Trophoblast cell (in vitro differentiated cells and primary cell): ENCODE data around the gene ENAH.

Experiments
- DNase-seq, 2 donors: peaks; one replicate each; pipeline ENCODE4 v3.0.0-alpha.2; 2016
- H2AFZ ChIP-seq: 2 replicates; pipeline ENCODE4 v1.6.1; 2013; ENCODE audit warnings: low read length, moderate library complexity, mild to moderate bottlenecking; ENCODE audit not compliant: insufficient read depth, poor library complexity
- H2AK5ac ChIP-seq: 2 replicates; pipeline ENCODE4 v1.6.1; 2013; ENCODE audit warnings: mild to moderate bottlenecking, low read length
- H2BK120ac ChIP-seq: 2 replicates; pipeline ENCODE4 v1.6.1; 2013; ENCODE audit warnings: low read length, mild to moderate bottlenecking, moderate library complexity; ENCODE audit not compliant: insufficient read depth, poor library complexity
- H2BK12ac ChIP-seq: 2 replicates; pipeline ENCODE4 v1.6.1; 2013; ENCODE audit warnings: mild to moderate bottlenecking, low read length, moderate library complexity
- H2BK5ac ChIP-seq: 2 replicates; pipeline ENCODE4 v1.6.1; 2013; ENCODE audit warnings: low read length, low read depth, moderate library complexity, mild to moderate bottlenecking; ENCODE audit not compliant: poor library complexity
- H3K14ac ChIP-seq: 2 replicates; pipeline ENCODE4 v1.6.1; 2013; ENCODE audit warnings: mild to moderate bottlenecking, low read length
- H3K18ac ChIP-seq: 2 replicates; pipeline ENCODE4 v1.6.1; 2013; ENCODE audit warnings: mild to moderate bottlenecking, low read length
- H3K23ac ChIP-seq: 2 replicates; pipeline ENCODE4 v1.6.1; 2013; ENCODE audit warnings: low read length
- H3K27ac ChIP-seq: 2 replicates; pipeline ENCODE4 v1.5.1; 2013; ENCODE audit warnings: low read depth, mild to moderate bottlenecking, inconsistent platforms, low read length, moderate library complexity
- H3K27me3 ChIP-seq: 2 replicates; pipeline ENCODE4 v1.6.1; 2013; ENCODE audit warnings: inconsistent platforms, mild to moderate bottlenecking, low read length, moderate library complexity; ENCODE audit not compliant: insufficient read depth
- H3K36me3 ChIP-seq, 2 experiments: 1 replicate in 1 of 2; 2 replicates in 1 of 2; pipeline ENCODE4 v1.6.1; 2013; ENCODE audit warnings: low read length in 2 of 2, mild to moderate bottlenecking in 2 of 2, moderate library complexity in 1 of 2; ENCODE audit not compliant: insufficient read depth in 2 of 2, control insufficient read depth in 1 of 2
- H3K4ac ChIP-seq: 2 replicates; pipeline ENCODE4 v1.6.1; 2013; ENCODE audit warnings: low read depth, mild to moderate bottlenecking, low read length, moderate library complexity
- H3K4me1 ChIP-seq, 2 experiments: 1 replicate in 1 of 2; 2 replicates in 1 of 2; pipeline ENCODE4 v1.6.1; 2013; ENCODE audit warnings: low read length in 2 of 2, mild to moderate bottlenecking in 2 of 2, moderate library complexity in 1 of 2; ENCODE audit not compliant: insufficient read depth in 2 of 2, control insufficient read depth in 1 of 2
- H3K4me2 ChIP-seq: 2 replicates; pipeline ENCODE4 v1.6.1; 2013; ENCODE audit warnings: inconsistent platforms, mild to moderate bottlenecking, low read length, moderate library complexity
- H3K4me3 ChIP-seq: 2 replicates; pipeline ENCODE4 v1.5.1; 2013; ENCODE audit warnings: mild to moderate bottlenecking, low read depth, low read length, inconsistent platforms
- H3K79me1 ChIP-seq: one replicate; pipeline ENCODE4 v1.6.1; 2013; ENCODE audit warnings: low read length
- H3K79me2 ChIP-seq: 2 replicates; pipeline ENCODE4 v1.6.1; 2013; ENCODE audit warnings: low read length, mild to moderate bottlenecking; ENCODE audit not compliant: control insufficient read depth, insufficient read depth, poor library complexity
- H3K9ac ChIP-seq: 2 replicates; pipeline ENCODE4 v1.6.1; 2013; ENCODE audit warnings: mild to moderate bottlenecking, low read length
- H3K9me3 ChIP-seq: 2 replicates; pipeline ENCODE4 v1.6.1; 2013; ENCODE audit warnings: low read depth, mild to moderate bottlenecking, control low read depth, inconsistent platforms, low read length; ENCODE audit not compliant: insufficient read depth
- H4K12ac ChIP-seq: 2 replicates; pipeline ENCODE4 v1.6.1; 2013; ENCODE audit warnings: low read depth, mild to moderate bottlenecking, low read length, moderate library complexity
- H4K8ac ChIP-seq: 2 replicates; pipeline ENCODE4 v1.6.1; 2013; ENCODE audit warnings: low read depth, mild to moderate bottlenecking, low read length, moderate library complexity
- H4K91ac ChIP-seq: one replicate; pipeline ENCODE4 v1.6.1; 2013; ENCODE audit warnings: low read depth, mild to moderate bottlenecking, low read length, moderate library complexity
- WGBS: extraction: QIAGEN DNeasy Blood & Tissue Kit; methylation state at CpG from one replicate; pipeline ENCODE4 v1.1.7; 2013; ENCODE audit warnings: missing lambda C conversion rate; ENCODE audit not compliant: insufficient read length, insufficient coverage; ENCODE audit errors: extremely low coverage; 5-methylcytosine and 5-hydroxymethylcytosine counted together

ENAH gene

GRCh38 chr1:225451840-225452515 is 200.9 kb downstream of the ENAH start:
- Histone ChIP-seq H3K4ac (no peak overlapping the region), H3K18ac (no peak overlapping the region), H3K14ac (no peak overlapping the region), H4K8ac (no peak overlapping the region), H3K4me3 (no peak overlapping the region), H2AFZ (no peak overlapping the region), H2AK5ac (no peak overlapping the region), H2BK5ac (no peak overlapping the region), H3K4me1 (peaks cover 7 to 14% of the 10 kb centered on the region in 2 experiments), H3K23ac (no peak overlapping the region), H3K9ac (no peak overlapping the region), H3K79me1 (no peaks in the 10 kb centered on the region), H4K91ac (no peak overlapping the region), H2BK120ac (no peak overlapping the region), H2BK12ac (peak overlapping the region; percentile 2), H4K12ac (no peak overlapping the region), H3K9me3 (no peaks in the 10 kb centered on the region), H3K4me2 (no peak overlapping the region), H3K27me3 (no peaks in the 10 kb centered on the region), H3K36me3 (no peaks in the 10 kb centered on the region), H3K27ac (no peak overlapping the region), H3K79me2 (no peaks in the 10 kb centered on the region)
- no CpG with 5 or more reads among the region's 25 CpGs for WGBS
- DNase-seq = no peak

DNA sequence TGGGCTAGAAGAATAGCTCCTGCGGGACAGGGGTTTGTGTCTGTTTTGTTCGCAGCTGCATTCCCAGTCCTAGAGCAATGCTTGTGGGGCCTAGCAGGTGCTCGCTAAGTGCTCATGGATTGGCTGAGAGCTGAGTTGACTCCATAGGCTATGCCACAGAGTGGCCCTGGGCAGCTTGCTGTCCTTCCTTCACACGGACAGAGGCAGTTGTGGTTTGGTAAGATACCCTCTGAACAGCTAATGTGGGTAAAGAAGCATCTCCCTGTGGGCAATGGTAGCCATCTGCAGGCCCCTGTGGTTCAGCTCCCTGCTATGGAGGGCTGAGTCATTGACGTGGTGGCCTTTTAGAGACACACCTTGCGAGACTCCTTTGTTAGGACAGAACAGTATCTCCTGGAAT is 201.6 kb downstream of the ENAH start:
- Histone ChIP-seq H3K9me3 (no peaks in the 10 kb centered on the region), H3K79me1 (peaks cover 2% of the 10 kb centered on the region), H3K4me3 (no peak overlapping the region), H2AK5ac (no peak overlapping the region), H3K23ac (no peak overlapping the region), H2BK120ac (no peak overlapping the region), H4K91ac (no peak overlapping the region), H4K8ac (no peak overlapping the region), H3K27ac (no peak overlapping the region), H3K4me2 (no peak overlapping the region), H2BK12ac (no peak overlapping the region), H4K12ac (no peak overlapping the region), H3K14ac (no peak overlapping the region), H3K18ac (no peak overlapping the region), H3K4me1 (peaks cover 14 to 19% of the 10 kb centered on the region in 2 experiments), H2AFZ (no peak overlapping the region), H3K9ac (no peak overlapping the region), H2BK5ac (no peak overlapping the region), H3K4ac (no peak overlapping the region), H3K36me3 (no peaks in the 10 kb centered on the region), H3K79me2 (no peaks in the 10 kb centered on the region), H3K27me3 (no peaks in the 10 kb centered on the region)
- no CpG with 5 or more reads among the region's 6 CpGs for WGBS
- DNase-seq = no peak

- Histone ChIP-seq H3K23ac (no peak overlapping the region), H2AK5ac (no peak overlapping the region), H2BK5ac (no peak overlapping the region), H3K4me3 (no peak overlapping the region), H4K12ac (no peak overlapping the region), H4K91ac (no peak overlapping the region), H3K18ac (no peak overlapping the region), H2BK120ac (no peak overlapping the region), H4K8ac (no peak overlapping the region), H3K27me3 (no peaks in the 10 kb centered on the region), H3K9ac (no peak overlapping the region), H2BK12ac (no peak overlapping the region), H3K36me3 (no peaks in the 10 kb centered on the region), H3K9me3 (no peaks in the 10 kb centered on the region), H3K27ac (no peak overlapping the region), H3K79me2 (no peaks in the 10 kb centered on the region), H3K4me1 (peaks cover 19 to 26% of the 10 kb centered on the region in 2 experiments), H3K4ac (no peak overlapping the region), H3K4me2 (no peak overlapping the region), H3K14ac (no peak overlapping the region), H3K79me1 (peaks cover 2% of the 10 kb centered on the region), H2AFZ (no peak overlapping the region)
- no peak for DNase-seq
- WGBS = no CpG with 5 or more reads among the region's 12 CpGs
Observed at GRCh38 chr1:225450491-225451191, 202.3 kb downstream of the ENAH start.

DNA sequence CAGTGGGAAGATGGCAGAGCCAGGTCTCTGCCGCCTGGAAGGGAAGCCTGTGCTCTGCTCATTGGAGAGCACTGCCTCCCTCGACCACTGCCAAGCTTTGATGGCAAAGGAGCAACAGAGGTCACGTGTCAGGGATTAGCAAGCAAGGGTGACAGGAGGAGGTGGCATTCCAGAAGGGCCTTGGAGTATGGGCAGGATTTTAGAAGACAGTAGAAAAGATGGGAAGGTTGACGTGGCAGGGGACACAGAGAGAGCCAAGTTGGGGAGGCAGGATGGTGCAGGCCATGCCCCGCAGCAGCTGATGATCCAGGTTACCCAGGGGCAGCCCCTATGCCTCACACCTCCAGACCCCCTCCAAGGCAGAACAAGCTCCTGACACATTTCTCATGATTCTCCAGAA is 203.1 kb downstream of the ENAH start:
- no peak overlapping the region for H4K12ac ChIP-seq
- no peak overlapping the region for H4K8ac ChIP-seq
- no peak overlapping the region for H2AFZ ChIP-seq
- H3K18ac ChIP-seq = no peak overlapping the region
- no peak overlapping the region for H2AK5ac ChIP-seq
- H4K91ac ChIP-seq = no peak overlapping the region
- H3K9me3 ChIP-seq = no peaks in the 10 kb centered on the region
- H3K14ac ChIP-seq = no peak overlapping the region
- H3K27ac ChIP-seq = no peak overlapping the region
- H3K4ac ChIP-seq = no peak overlapping the region
- WGBS = no CpG with 5 or more reads among the region's 5 CpGs
- no peak overlapping the region for H2BK120ac ChIP-seq
- H3K4me3 ChIP-seq = no peak overlapping the region
- H3K4me2 ChIP-seq = no peak overlapping the region
- no peak overlapping the region for H2BK12ac ChIP-seq
- H3K23ac ChIP-seq = no peak overlapping the region
- no peaks in the 10 kb centered on the region for H3K36me3 ChIP-seq
- peaks cover 20 to 28% of the 10 kb centered on the region in 2 experiments for H3K4me1 ChIP-seq
- no peak overlapping the region for H2BK5ac ChIP-seq
- H3K9ac ChIP-seq = no peak overlapping the region
- H3K27me3 ChIP-seq = no peaks in the 10 kb centered on the region
- no peaks in the 10 kb centered on the region for H3K79me2 ChIP-seq
- peaks cover 2% of the 10 kb centered on the region for H3K79me1 ChIP-seq
- no peak for DNase-seq
